MM.1S (cell line): ENCODE measurements around the gene GATA2.

Experiments used
- DNase-seq: peaks from one replicate; pipeline ENCODE4 v3.0.0-alpha.2; 2015
- H2AFZ ChIP-seq: fragments of 300-600 bp; sonication (generic); 2 replicates; pipeline ENCODE4 v1.6.0; 2016; ENCODE audit warnings: antibody characterized with exemption, low read length
- H3F3A ChIP-seq: fragments of 300-600 bp; sonication (generic); 2 replicates; pipeline ENCODE4 v1.6.1; 2016; ENCODE audit warnings: mild to moderate bottlenecking, antibody characterized with exemption, low read length, moderate library complexity, mixed read lengths; ENCODE audit not compliant: insufficient read depth
- H3K27ac ChIP-seq: fragments of 300-600 bp; sonication (generic); 2 replicates; pipeline ENCODE4 v1.5.1; 2016; ENCODE audit warnings: mild to moderate bottlenecking, low read length
- H3K27me3 ChIP-seq: fragments of 300-600 bp; sonication (generic); replicated peaks from 2 replicates; pipeline ENCODE4 v1.6.0; 2016; ENCODE audit warnings: low read length; ENCODE audit not compliant: insufficient read depth
- H3K36me3 ChIP-seq: fragments of 300-600 bp; sonication (generic); replicated peaks from 2 replicates; pipeline ENCODE4 v1.6.1; 2016; ENCODE audit warnings: mild to moderate bottlenecking, low read length, mixed read lengths; ENCODE audit not compliant: insufficient read depth
- H3K4me1 ChIP-seq: fragments of 300-600 bp; sonication (generic); 2 replicates; pipeline ENCODE4 v1.6.1; 2016; ENCODE audit warnings: low read length, mixed read lengths
- H3K4me2 ChIP-seq: fragments of 300-600 bp; sonication (generic); 2 replicates; pipeline ENCODE4 v1.6.0; 2016; ENCODE audit warnings: low read depth, low read length
- H3K4me3 ChIP-seq: fragments of 300-600 bp; sonication (generic); 2 replicates; pipeline ENCODE4 v1.5.1; 2016; ENCODE audit warnings: low read length, mixed read lengths
- H3K79me2 ChIP-seq: fragments of 300-600 bp; sonication (generic); 2 replicates; pipeline ENCODE4 v1.6.1; 2016; ENCODE audit warnings: mixed run types, low read length, mixed read lengths
- H3K9ac ChIP-seq: fragments of 300-600 bp; sonication (generic); 2 replicates; pipeline ENCODE4 v1.6.1; 2016; ENCODE audit warnings: low read length, mixed read lengths
- H3K9me2 ChIP-seq: fragments of 300-600 bp; sonication (generic); replicated peaks from 2 replicates; pipeline ENCODE4 v1.6.1; 2016; ENCODE audit warnings: mild to moderate bottlenecking, low read length, mixed read lengths; ENCODE audit not compliant: insufficient read depth
- H3K9me3 ChIP-seq: fragments of 300-600 bp; sonication (generic); replicated peaks from 2 replicates; pipeline ENCODE4 v1.6.1; 2016; ENCODE audit warnings: mild to moderate bottlenecking, low read length, mixed read lengths; ENCODE audit not compliant: insufficient read depth
- H4K20me1 ChIP-seq: fragments of 300-600 bp; sonication (generic); 2 replicates; pipeline ENCODE4 v1.6.1; 2016; ENCODE audit warnings: mild to moderate bottlenecking, low read length, moderate library complexity, mixed read lengths; ENCODE audit not compliant: insufficient read depth
- EZH2 ChIP-seq: fragments of 300-600 bp; sonication (generic); optimal IDR thresholded peaks from 2 replicates; pipeline ENCODE3; 2017; ENCODE audit warnings: low read depth, mild to moderate bottlenecking, antibody characterized with exemption, low read length, mixed read lengths
- EZH2phosphoT487 ChIP-seq: fragments of 300-600 bp; sonication (generic); IDR thresholded peaks from 2 replicates; pipeline ENCODE4 v1.6.1; 2018; ENCODE audit warnings: antibody characterized with exemption, low read length
- TF ChIP-seq, protein P1 (sequence below): fragments of 300-600 bp; sonication (generic); IDR thresholded peaks from 2 replicates; pipeline ENCODE4 v1.5.1; 2016; ENCODE audit warnings: antibody characterized with exemption, low read length, mixed read lengths

The GATA2 gene

DNA sequence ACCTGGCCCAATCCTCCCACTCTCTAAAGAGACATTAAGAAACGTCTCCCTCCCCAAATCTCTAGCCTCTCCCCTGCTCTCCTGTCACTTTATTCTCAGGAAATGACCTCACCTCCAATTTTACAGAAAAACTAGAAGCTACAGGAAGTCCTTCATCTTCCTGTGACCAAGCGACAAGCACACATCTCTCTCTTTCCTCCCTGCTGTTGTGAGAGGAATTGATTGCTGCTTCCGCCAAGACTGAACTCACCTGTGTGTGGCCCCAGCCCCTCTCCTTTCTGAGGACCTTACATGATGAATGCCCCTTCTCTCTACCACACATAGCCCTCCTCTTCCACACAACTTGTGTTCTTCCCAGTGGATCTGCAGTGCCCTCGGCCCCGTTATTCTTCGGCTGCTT lies 44.5 kb downstream of the GATA2 start:
- TF ChIP-seq, protein P1, sequence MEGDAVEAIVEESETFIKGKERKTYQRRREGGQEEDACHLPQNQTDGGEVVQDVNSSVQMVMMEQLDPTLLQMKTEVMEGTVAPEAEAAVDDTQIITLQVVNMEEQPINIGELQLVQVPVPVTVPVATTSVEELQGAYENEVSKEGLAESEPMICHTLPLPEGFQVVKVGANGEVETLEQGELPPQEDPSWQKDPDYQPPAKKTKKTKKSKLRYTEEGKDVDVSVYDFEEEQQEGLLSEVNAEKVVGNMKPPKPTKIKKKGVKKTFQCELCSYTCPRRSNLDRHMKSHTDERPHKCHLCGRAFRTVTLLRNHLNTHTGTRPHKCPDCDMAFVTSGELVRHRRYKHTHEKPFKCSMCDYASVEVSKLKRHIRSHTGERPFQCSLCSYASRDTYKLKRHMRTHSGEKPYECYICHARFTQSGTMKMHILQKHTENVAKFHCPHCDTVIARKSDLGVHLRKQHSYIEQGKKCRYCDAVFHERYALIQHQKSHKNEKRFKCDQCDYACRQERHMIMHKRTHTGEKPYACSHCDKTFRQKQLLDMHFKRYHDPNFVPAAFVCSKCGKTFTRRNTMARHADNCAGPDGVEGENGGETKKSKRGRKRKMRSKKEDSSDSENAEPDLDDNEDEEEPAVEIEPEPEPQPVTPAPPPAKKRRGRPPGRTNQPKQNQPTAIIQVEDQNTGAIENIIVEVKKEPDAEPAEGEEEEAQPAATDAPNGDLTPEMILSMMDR = no peak
- no peak for TF ChIP-seq EZH2
- no peak for TF ChIP-seq EZH2phosphoT487
- H2AFZ ChIP-seq = no peak overlapping the region
- no peaks in the 10 kb centered on the region for H4K20me1 ChIP-seq
- H3K4me1 ChIP-seq = no peaks in the 10 kb centered on the region
- no peak overlapping the region for H3K4me3 ChIP-seq
- H3K27me3 ChIP-seq = peaks cover 39% of the 10 kb centered on the region
- H3K36me3 ChIP-seq = no peaks in the 10 kb centered on the region
- H3K27ac ChIP-seq = no peak overlapping the region
- no peak overlapping the region for H3K4me2 ChIP-seq
- H3K79me2 ChIP-seq = no peaks in the 10 kb centered on the region
- H3K9ac ChIP-seq = no peak overlapping the region
- H3F3A ChIP-seq = no peaks in the 10 kb centered on the region
- H3K9me3 ChIP-seq = no peaks in the 10 kb centered on the region
- no peak for DNase-seq
- H3K9me2 ChIP-seq = no peaks in the 10 kb centered on the region

DNA sequence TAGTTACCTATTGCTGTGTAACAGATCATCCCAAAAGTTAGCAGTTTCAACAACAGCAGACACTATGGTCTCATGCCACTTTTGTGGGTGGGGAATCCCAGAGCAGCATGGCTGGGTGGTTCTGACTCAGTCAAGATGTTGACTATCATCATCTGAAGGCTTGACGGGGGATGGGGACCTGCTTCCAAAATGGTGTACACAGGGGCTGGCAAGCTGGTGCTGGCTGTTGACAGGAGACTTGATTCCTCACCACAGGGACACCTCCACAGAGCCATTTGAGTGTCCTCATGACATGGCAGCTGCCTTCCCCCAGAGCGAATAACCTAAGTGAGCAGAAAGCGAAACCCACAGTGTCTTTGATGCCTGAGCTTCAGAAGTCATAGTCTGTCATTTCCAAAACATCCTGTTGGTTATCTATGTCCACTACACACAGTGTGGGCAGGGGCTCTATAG lies 45.4 kb downstream of the GATA2 start:
- Histone ChIP-seq H4K20me1 (no peaks in the 10 kb centered on the region), H3K9me3 (no peaks in the 10 kb centered on the region), H3K79me2 (no peaks in the 10 kb centered on the region), H3F3A (no peaks in the 10 kb centered on the region), H2AFZ (no peak overlapping the region), H3K36me3 (no peaks in the 10 kb centered on the region), H3K4me1 (no peaks in the 10 kb centered on the region), H3K27ac (no peak overlapping the region), H3K9me2 (no peaks in the 10 kb centered on the region), H3K4me2 (no peak overlapping the region), H3K4me3 (no peak overlapping the region), H3K9ac (no peak overlapping the region), H3K27me3 (peaks cover 34% of the 10 kb centered on the region)
- TF ChIP-seq, protein P1 = no peak
- DNase-seq = peak; percentile 27

DNA sequence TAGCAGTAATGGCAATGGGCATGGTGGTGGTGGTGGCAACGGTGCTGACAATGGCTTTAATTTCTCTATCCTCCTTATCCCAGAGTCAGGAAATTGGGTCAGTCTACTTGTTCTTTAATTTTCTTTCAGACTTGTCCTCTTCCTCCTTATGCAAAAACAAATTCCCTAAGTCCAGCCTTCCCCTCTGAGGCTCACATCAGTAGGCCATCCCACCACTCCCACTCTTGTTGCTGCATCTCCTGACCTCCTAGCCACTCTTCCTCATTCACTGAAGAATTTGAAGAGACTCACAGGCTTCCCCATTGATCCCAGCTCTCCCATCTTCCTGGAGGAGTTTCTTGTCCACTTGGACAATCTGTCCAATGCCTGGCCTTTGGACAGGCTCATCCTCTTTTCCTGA lies 46.2 kb downstream of the GATA2 start:
- Histone ChIP-seq H3F3A (no peaks in the 10 kb centered on the region), H3K4me3 (no peak overlapping the region), H3K27me3 (peaks cover 27% of the 10 kb centered on the region), H2AFZ (no peak overlapping the region), H3K9me3 (no peaks in the 10 kb centered on the region), H3K9me2 (no peaks in the 10 kb centered on the region), H3K27ac (no peak overlapping the region), H4K20me1 (no peaks in the 10 kb centered on the region), H3K9ac (no peak overlapping the region), H3K79me2 (no peaks in the 10 kb centered on the region), H3K36me3 (no peaks in the 10 kb centered on the region), H3K4me1 (no peaks in the 10 kb centered on the region), H3K4me2 (no peak overlapping the region)
- DNase-seq = no peak
- TF ChIP-seq, protein P1 = no peak
- TF ChIP-seq EZH2 (no peak), EZH2phosphoT487 (no peak)

DNA sequence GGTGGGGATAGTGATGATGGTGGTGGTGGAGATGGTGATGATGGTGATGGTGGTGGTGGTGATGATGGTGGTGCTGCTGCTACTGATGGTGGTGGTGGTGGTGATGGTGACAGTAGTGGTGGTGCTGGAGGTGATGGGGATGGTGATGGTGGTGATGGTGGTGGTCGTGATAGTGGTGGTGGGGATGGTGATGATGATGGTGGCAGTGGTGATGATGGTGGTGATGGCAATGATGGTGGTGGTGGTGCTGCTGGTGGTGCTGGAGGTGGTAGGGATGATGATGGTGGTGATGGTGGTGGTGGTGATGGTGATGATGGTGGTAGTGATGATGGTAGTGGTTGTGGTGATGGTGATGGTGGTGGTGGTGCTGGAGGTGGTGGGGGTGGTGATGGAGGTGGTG lies 47.6 kb downstream of the GATA2 start:
- Histone ChIP-seq H3K36me3 (no peaks in the 10 kb centered on the region), H3K4me2 (no peak overlapping the region), H3K27ac (no peak overlapping the region), H3K9me2 (no peaks in the 10 kb centered on the region), H4K20me1 (no peaks in the 10 kb centered on the region), H3K4me1 (no peaks in the 10 kb centered on the region), H3K9ac (no peak overlapping the region), H2AFZ (no peak overlapping the region), H3F3A (no peaks in the 10 kb centered on the region), H3K79me2 (no peaks in the 10 kb centered on the region), H3K27me3 (peaks cover 21% of the 10 kb centered on the region), H3K9me3 (no peaks in the 10 kb centered on the region), H3K4me3 (no peak overlapping the region)
- DNase-seq = no peak
- TF ChIP-seq, protein P1 = no peak
- TF ChIP-seq EZH2phosphoT487 (no peak), EZH2 (no peak)
